IPS-20b (cell line): ENCODE data around the gene PCBP4.

ENCODE experiments used
- H3K27ac ChIP-seq: one replicate; pipeline ENCODE4 v1.5.1; 2013; ENCODE audit warnings: low read length
- H3K27me3 ChIP-seq: 2 replicates; pipeline ENCODE4 v1.6.1; 2013; ENCODE audit warnings: mild to moderate bottlenecking, low read length, inconsistent platforms; ENCODE audit not compliant: insufficient read depth
- H3K36me3 ChIP-seq: 2 replicates; pipeline ENCODE4 v1.6.1; 2013; ENCODE audit warnings: low read depth, mild to moderate bottlenecking, inconsistent platforms, low read length, moderate library complexity; ENCODE audit not compliant: insufficient read depth
- H3K4me1 ChIP-seq: 2 replicates; pipeline ENCODE4 v1.6.1; 2013; ENCODE audit warnings: mild to moderate bottlenecking, control low read depth, inconsistent platforms, low read length, moderate library complexity; ENCODE audit not compliant: insufficient read depth
- H3K4me3 ChIP-seq: 2 replicates; pipeline ENCODE4 v1.5.1; 2013; ENCODE audit warnings: mild to moderate bottlenecking, low read length, inconsistent platforms
- H3K9ac ChIP-seq: 2 replicates; pipeline ENCODE4 v1.6.1; 2013; ENCODE audit warnings: low read depth, mild to moderate bottlenecking, inconsistent platforms, low read length, moderate library complexity
- H3K9me3 ChIP-seq: 2 replicates; pipeline ENCODE4 v1.6.1; 2013; ENCODE audit warnings: mild to moderate bottlenecking, low read depth, low read length, inconsistent platforms; ENCODE audit not compliant: insufficient read depth

Gene PCBP4

GRCh38 chr3:51945926-51946705 is 21.1 kb downstream of the PCBP4 start:
- H3K36me3 ChIP-seq: no peaks in the 10 kb centered on the region
- H3K9me3 ChIP-seq: no peaks in the 10 kb centered on the region
- no peak overlapping the region for H3K9ac ChIP-seq
- peaks cover 28% of the 10 kb centered on the region for H3K27me3 ChIP-seq
- no peak overlapping the region for H3K4me3 ChIP-seq
- H3K27ac ChIP-seq: no peak overlapping the region
- H3K4me1 ChIP-seq: no peaks in the 10 kb centered on the region

- Histone ChIP-seq H3K27ac (no peak overlapping the region), H3K27me3 (peaks cover 19% of the 10 kb centered on the region; the same call in 1 of the 2 replicates), H3K9me3 (no peaks in the 10 kb centered on the region), H3K36me3 (0 out of 2 replicates have a peak, but pooled peaks cover 2% of the 10 kb centered on the region), H3K4me1 (no peaks in the 10 kb centered on the region), H3K4me3 (no peak overlapping the region), H3K9ac (no peak overlapping the region)
These were observed 22.0 kb downstream of the PCBP4 start for GRCh38 chr3:51945031-51945840.

- H3K4me1 ChIP-seq: no peaks in the 10 kb centered on the region
- peaks cover 14% of the 10 kb centered on the region; the same call in 1 of the 2 replicates for H3K27me3 ChIP-seq
- H3K36me3 ChIP-seq: peaks cover 9% of the 10 kb centered on the region; the same call in 1 of the 2 replicates
- no peaks in the 10 kb centered on the region for H3K9me3 ChIP-seq
- no peak overlapping the region for H3K9ac ChIP-seq
- no peak overlapping the region for H3K4me3 ChIP-seq
- H3K27ac ChIP-seq: no peak overlapping the region
These were observed 22.7 kb downstream of the PCBP4 start for GRCh38 chr3:51944451-51945021.

GRCh38 chr3:51943451-51944391 is 23.5 kb downstream of the PCBP4 start:
- H3K4me1 ChIP-seq: no peaks in the 10 kb centered on the region
- H3K27me3 ChIP-seq: peaks cover 11% of the 10 kb centered on the region; the same call in 1 of the 2 replicates
- H3K36me3 ChIP-seq: peaks cover 17% of the 10 kb centered on the region; the same call in 1 of the 2 replicates
- H3K9ac ChIP-seq: no peak overlapping the region
- H3K9me3 ChIP-seq: no peaks in the 10 kb centered on the region
- no peak overlapping the region for H3K4me3 ChIP-seq
- H3K27ac ChIP-seq: no peak overlapping the region

- Histone ChIP-seq H3K27ac (no peak overlapping the region), H3K9ac (peak overlapping the region; percentile 61; the same call in 1 of the 2 replicates), H3K4me3 (peak overlapping the region; percentile 60; the same call in 1 of the 2 replicates), H3K36me3 (peaks cover 26% of the 10 kb centered on the region), H3K9me3 (no peaks in the 10 kb centered on the region), H3K27me3 (peaks cover 7% of the 10 kb centered on the region; the same call in 1 of the 2 replicates), H3K4me1 (no peaks in the 10 kb centered on the region)
These were observed 24.4 kb downstream of the PCBP4 start for GRCh38 chr3:51942603-51943450.

GRCh38 chr3:51941798-51942602 is 25.3 kb downstream of the PCBP4 start, which contains the start of the genes PARP3 and RRP9:
Gene PARP3, plus strand, starts transcription at chr3:51942363. Its CDS starts 993 bp downstream, at chr3:51943356.
Gene RRP9, minus strand, starts transcription at chr3:51941904. Its CDS starts 37 bp downstream, at chr3:51941867.
- Histone ChIP-seq H3K36me3 (peaks cover 35% of the 10 kb centered on the region), H3K9me3 (no peaks in the 10 kb centered on the region), H3K4me1 (no peaks in the 10 kb centered on the region), H3K27ac (no peak within 1 kb of the TSS), H3K4me3 (peak within 1 kb of the TSS; percentile 89), H3K9ac (peak within 1 kb of the TSS; percentile 89), H3K27me3 (peaks cover 7% of the 10 kb centered on the region; the same call in 1 of the 2 replicates)

GRCh38 chr3:51941463-51941797 is 25.8 kb downstream of the PCBP4 start:
- H3K9ac ChIP-seq: peak overlapping the region; percentile 89
- H3K27ac ChIP-seq: no peak overlapping the region
- H3K36me3 ChIP-seq: peaks cover 40% of the 10 kb centered on the region
- H3K4me3 ChIP-seq: peak overlapping the region; percentile 89
- peaks cover 7% of the 10 kb centered on the region; the same call in 1 of the 2 replicates for H3K27me3 ChIP-seq
- no peaks in the 10 kb centered on the region for H3K4me1 ChIP-seq
- no peaks in the 10 kb centered on the region for H3K9me3 ChIP-seq

- Histone ChIP-seq H3K4me1 (no peaks in the 10 kb centered on the region), H3K27me3 (peaks cover 7% of the 10 kb centered on the region; the same call in 1 of the 2 replicates), H3K36me3 (peaks cover 46% of the 10 kb centered on the region), H3K9me3 (no peaks in the 10 kb centered on the region), H3K4me3 (peak overlapping the region; percentile 89), H3K9ac (peak overlapping the region; percentile 89), H3K27ac (no peak overlapping the region)
These were observed 26.4 kb downstream of the PCBP4 start for GRCh38 chr3:51940648-51941462.

GRCh38 chr3:51938780-51939425 is 28.4 kb downstream of the PCBP4 start:
- H3K27me3 ChIP-seq: peaks cover 7% of the 10 kb centered on the region; the same call in 1 of the 2 replicates
- no peak overlapping the region for H3K27ac ChIP-seq
- peaks cover 66% of the 10 kb centered on the region for H3K36me3 ChIP-seq
- H3K4me3 ChIP-seq: no peak overlapping the region
- no peaks in the 10 kb centered on the region for H3K4me1 ChIP-seq
- H3K9me3 ChIP-seq: no peaks in the 10 kb centered on the region
- no peak overlapping the region for H3K9ac ChIP-seq
